Endothelial cell of umbilical vein (primary cell): ENCODE results near the gene EIF4E3.

Experiments used
- CTCF ChIP-seq, 2 donors: IDR thresholded peaks; 1 replicate in 1 of 2; 2 replicates in 1 of 2; pipeline ENCODE4 v1.5.1; 2011; ENCODE audit warnings: low read length in 2 of 2, mild to moderate bottlenecking in 2 of 2, moderate library complexity in 2 of 2, control low read depth in 1 of 2, inconsistent platforms in 1 of 2, low read depth in 1 of 2; ENCODE audit not compliant: insufficient read depth in 1 of 2; ENCODE audit errors: extremely low read depth in 1 of 2
- POLR2A ChIP-seq: IDR thresholded peaks from 2 replicates; pipeline ENCODE4 v1.6.1; 2012; ENCODE audit warnings: low read depth, mild to moderate bottlenecking, control low read depth, low read length

- TF ChIP-seq POLR2A: no peak
- no peak for TF ChIP-seq CTCF (IDR thresholded peaks at IDR 0.05; ENCODE audit: extremely low read depth in 1 of 2, insufficient read depth in 1 of 2, low read depth in 1 of 2, low read length in 2 of 2)
Observed at GRCh38 chr3:71676931-71677330, 48.3 kb downstream of the EIF4E3 start.
